ENCODE measurements around the gene FKBP14.
"Not testable (repeated sequence)": the region's sequence is repeated elsewhere in the genome, so short reads cannot be mapped to it uniquely, and the experiment has no call there.

Gene FKBP14

DNA sequence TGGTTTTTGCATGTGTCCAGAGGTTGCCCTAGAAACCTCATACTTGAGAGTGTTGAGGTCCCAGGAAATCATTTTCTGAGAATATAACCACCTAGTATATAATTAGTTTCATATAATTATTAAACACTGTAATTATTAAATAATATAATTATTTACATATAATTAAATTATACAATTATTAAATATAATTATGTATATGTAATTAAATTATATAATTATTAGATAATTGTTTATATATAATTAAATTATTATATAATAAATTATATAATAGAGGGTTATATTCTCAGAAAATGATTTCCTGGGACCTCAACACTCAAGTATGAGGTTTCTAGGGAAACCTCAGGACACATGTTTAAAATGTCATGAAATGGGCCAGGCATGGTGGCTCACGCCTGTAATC, 64.5 kb downstream of the FKBP14 start:
- Histone ChIP-seq H3K4me3 (ENCODE audit: insufficient read depth, low read depth, low read length) (no peak overlapping the region), H3K4me1 (ENCODE audit: control insufficient read depth, insufficient read depth, low read length) (peaks cover 14% of the 10 kb centered on the region), H3K9me3 (ENCODE audit: control insufficient read depth, low read length) (no peaks in the 10 kb centered on the region), H3K36me3 (ENCODE audit: control insufficient read depth, insufficient read depth, low read length) (no peaks in the 10 kb centered on the region), H3K27me3 (ENCODE audit: control insufficient read depth, insufficient read depth, low read length, poor library complexity, severe bottlenecking) (no peaks in the 10 kb centered on the region), H3K27ac (ENCODE audit: insufficient read depth, low read depth, low read length, poor library complexity, severe bottlenecking) (no peak overlapping the region)
- WGBS, 2 experiments: 89 to 93% methylated on average over 1 of the region's 1 CpG

DNA sequence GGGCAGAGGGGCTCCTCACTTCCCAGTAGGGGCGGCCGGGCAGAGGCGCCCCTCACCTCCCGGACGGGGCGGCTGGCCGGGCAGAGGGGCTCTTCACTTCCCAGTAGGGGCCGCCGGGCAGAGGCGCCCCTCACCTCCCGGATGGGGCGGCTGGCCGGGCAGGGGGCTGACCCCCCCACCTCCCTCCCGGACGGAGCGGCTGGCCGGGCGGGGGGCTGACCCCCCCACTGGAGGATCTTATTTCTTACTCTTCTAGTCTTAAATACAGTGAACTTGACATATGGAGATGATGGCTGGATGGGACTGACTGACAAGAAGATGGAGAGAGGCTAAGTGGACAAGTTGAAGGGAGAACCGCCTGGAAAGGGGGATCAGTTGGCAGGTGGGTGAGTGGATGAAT, 64.9 kb downstream of the FKBP14 start:
- not testable (repeated sequence) for H3K27ac ChIP-seq (ENCODE audit: insufficient read depth, low read depth, low read length, poor library complexity, severe bottlenecking); H3K36me3 ChIP-seq (ENCODE audit: control insufficient read depth, insufficient read depth, low read length); H3K4me3 ChIP-seq (ENCODE audit: insufficient read depth, low read depth, low read length); H3K27me3 ChIP-seq (ENCODE audit: control insufficient read depth, insufficient read depth, low read length, poor library complexity, severe bottlenecking); H3K9me3 ChIP-seq (ENCODE audit: control insufficient read depth, low read length)
- peaks cover 18% of the 10 kb centered on the region for H3K4me1 ChIP-seq (ENCODE audit: control insufficient read depth, insufficient read depth, low read length)
- 91 to 98% methylated on average over 12 to 19 of the region's 19 CpGs for WGBS, 2 experiments

Measured in ectodermal cell (in vitro differentiated cells).